KG1 (cell line): ENCODE data around the gene FRMD1.

Experiments used
- DNase-seq: peaks from one replicate; lab custom pipeline; 2025; lab: John Stamatoyannopoulos, UW

The FRMD1 gene

GRCh38 chr6:168095716-168096250 is 16.8 kb upstream of the FRMD1 start:
- no peak for DNase-seq

GRCh38 chr6:168095171-168095691 is 16.2 kb upstream of the FRMD1 start:
- DNase-seq: no peak

GRCh38 chr6:168093634-168094033 is 14.6 kb upstream of the FRMD1 start:
- no peak for DNase-seq

- DNase-seq: no peak
Measured at GRCh38 chr6:168093071-168093505, 14.1 kb upstream of the FRMD1 start.

- DNase-seq: no peak
Measured at GRCh38 chr6:168092541-168092940, 13.5 kb upstream of the FRMD1 start.

- no peak for DNase-seq
Measured at GRCh38 chr6:168091381-168092264, 12.6 kb upstream of the FRMD1 start.

- no peak for DNase-seq
Measured at GRCh38 chr6:168090706-168091105, 11.7 kb upstream of the FRMD1 start.

GRCh38 chr6:168090064-168090690 is 11.2 kb upstream of the FRMD1 start:
- no peak for DNase-seq

GRCh38 chr6:168089186-168090063 is 10.4 kb upstream of the FRMD1 start:
- no peak for DNase-seq

- DNase-seq: no peak
Measured at GRCh38 chr6:168088161-168089053, 9.4 kb upstream of the FRMD1 start.

- DNase-seq: no peak
Measured at GRCh38 chr6:168087436-168088160, 8.6 kb upstream of the FRMD1 start.

- DNase-seq: no peak
Measured at GRCh38 chr6:168086616-168087015, 7.6 kb upstream of the FRMD1 start.

GRCh38 chr6:168086066-168086465 is 7.1 kb upstream of the FRMD1 start:
- no peak for DNase-seq

- no peak for DNase-seq
Measured at GRCh38 chr6:168084465-168085160, 5.6 kb upstream of the FRMD1 start.

GRCh38 chr6:168083514-168083885 is 4.5 kb upstream of the FRMD1 start:
- no peak for DNase-seq

GRCh38 chr6:168082860-168083513 is 4.0 kb upstream of the FRMD1 start:
- DNase-seq: no peak

GRCh38 chr6:168081858-168082546 is 3.0 kb upstream of the FRMD1 start:
- DNase-seq: no peak

- DNase-seq: no peak
Measured at GRCh38 chr6:168080393-168081077, 1.5 kb upstream of the FRMD1 start.
